Measurements from ENCODE around the gene CTNNA2. TPM values are rescaled to one million over a fixed set of nuclear protein-coding genes. Genes with fewer than 3 reads are reported as not detected.

CTNNA2 gene
- total RNA-seq, 1 experiment from 2014 or later, result not detected

DNA sequence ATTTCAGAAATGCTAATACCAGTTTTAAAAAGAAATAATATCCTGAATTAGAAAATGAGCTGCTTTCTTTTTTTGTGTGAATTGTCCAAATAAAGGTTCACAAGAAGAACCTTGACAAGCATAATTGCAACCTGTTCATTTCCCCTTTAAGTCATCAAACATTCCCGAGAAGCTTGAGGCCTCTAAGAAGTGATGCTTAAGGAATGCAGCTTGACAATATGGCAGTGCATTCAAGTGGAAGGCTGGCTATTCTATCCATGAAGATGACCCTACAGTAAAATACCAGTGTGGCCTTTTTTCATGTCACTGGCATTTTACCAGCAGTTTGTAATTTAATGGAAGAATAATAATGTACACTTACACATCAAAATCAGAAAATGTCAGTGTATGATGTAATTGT, 216.7 kb downstream of the CTNNA2 start:
- Histone ChIP-seq H3K9me3 (ENCODE audit: insufficient read depth, low read depth) (no peaks in the 10 kb centered on the region), H2AFZ (no peak overlapping the region), H3K4me3 (no peak overlapping the region), H3K27ac (no peak overlapping the region), H3F3A (ENCODE audit: insufficient read depth, low read depth) (no peaks in the 10 kb centered on the region), H3K4me2 (no peak overlapping the region), H3K9me2 (ENCODE audit: insufficient read depth) (no peaks in the 10 kb centered on the region), H3K36me3 (ENCODE audit: low read depth) (no peaks in the 10 kb centered on the region), H4K20me1 (ENCODE audit: insufficient read depth) (no peaks in the 10 kb centered on the region), H3K4me1 (replicated peaks; ENCODE audit: insufficient read depth) (no peaks in the 10 kb centered on the region), H3K79me2 (ENCODE audit: low read depth) (no peaks in the 10 kb centered on the region), H3K27me3 (ENCODE audit: insufficient read depth, low read depth) (no peaks in the 10 kb centered on the region)
- POLR2A ChIA-PET (ENCODE audit: unreplicated experiment), result no interaction called here
- intact Hi-C loops (cut with micrococcal nuclease; ENCODE audit: unreplicated experiment), result no loop called here
- CTCF ChIA-PET, result no interaction called here
- no peak for DNase-seq
- BruUV-seq (replicated peaks), result no TSS peak
- no peak for TF ChIP-seq EZH2 (IDR thresholded peaks at IDR 0.05; ENCODE audit: low read depth)
- TF ChIP-seq, protein P1, sequence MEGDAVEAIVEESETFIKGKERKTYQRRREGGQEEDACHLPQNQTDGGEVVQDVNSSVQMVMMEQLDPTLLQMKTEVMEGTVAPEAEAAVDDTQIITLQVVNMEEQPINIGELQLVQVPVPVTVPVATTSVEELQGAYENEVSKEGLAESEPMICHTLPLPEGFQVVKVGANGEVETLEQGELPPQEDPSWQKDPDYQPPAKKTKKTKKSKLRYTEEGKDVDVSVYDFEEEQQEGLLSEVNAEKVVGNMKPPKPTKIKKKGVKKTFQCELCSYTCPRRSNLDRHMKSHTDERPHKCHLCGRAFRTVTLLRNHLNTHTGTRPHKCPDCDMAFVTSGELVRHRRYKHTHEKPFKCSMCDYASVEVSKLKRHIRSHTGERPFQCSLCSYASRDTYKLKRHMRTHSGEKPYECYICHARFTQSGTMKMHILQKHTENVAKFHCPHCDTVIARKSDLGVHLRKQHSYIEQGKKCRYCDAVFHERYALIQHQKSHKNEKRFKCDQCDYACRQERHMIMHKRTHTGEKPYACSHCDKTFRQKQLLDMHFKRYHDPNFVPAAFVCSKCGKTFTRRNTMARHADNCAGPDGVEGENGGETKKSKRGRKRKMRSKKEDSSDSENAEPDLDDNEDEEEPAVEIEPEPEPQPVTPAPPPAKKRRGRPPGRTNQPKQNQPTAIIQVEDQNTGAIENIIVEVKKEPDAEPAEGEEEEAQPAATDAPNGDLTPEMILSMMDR (conservative IDR thresholded peaks at IDR 0.05), result no peak

GRCh38 chr2:79734518-79734917, 221.7 kb downstream of the CTNNA2 start:
- Histone ChIP-seq H3K4me3 (no peak overlapping the region), H2AFZ (no peak overlapping the region), H3F3A (ENCODE audit: insufficient read depth, low read depth) (no peaks in the 10 kb centered on the region), H4K20me1 (ENCODE audit: insufficient read depth) (no peaks in the 10 kb centered on the region), H3K79me2 (ENCODE audit: low read depth) (no peaks in the 10 kb centered on the region), H3K27me3 (ENCODE audit: insufficient read depth, low read depth) (no peaks in the 10 kb centered on the region), H3K4me1 (replicated peaks; ENCODE audit: insufficient read depth) (no peaks in the 10 kb centered on the region), H3K9me3 (ENCODE audit: insufficient read depth, low read depth) (no peaks in the 10 kb centered on the region), H3K9me2 (ENCODE audit: insufficient read depth) (no peaks in the 10 kb centered on the region), H3K27ac (no peak overlapping the region), H3K4me2 (no peak overlapping the region), H3K36me3 (ENCODE audit: low read depth) (no peaks in the 10 kb centered on the region)
- DNase-seq, result no peak
- intact Hi-C loops (cut with micrococcal nuclease; ENCODE audit: unreplicated experiment), result no loop called here
- ChIA-PET CTCF (no interaction called here), POLR2A (ENCODE audit: unreplicated experiment) (no interaction called here)
- BruUV-seq (replicated peaks), result no TSS peak
- TF ChIP-seq, protein P1 (conservative IDR thresholded peaks at IDR 0.05), result no peak

- no peaks in the 10 kb centered on the region for H3K9me2 ChIP-seq (ENCODE audit: insufficient read depth)
These were observed 228.1 kb downstream of the CTNNA2 start for GRCh38 chr2:79740879-79741443.

More at GRCh38 chr2:79740879-79741443, 228.1 kb downstream of the CTNNA2 start:
- POLR2A ChIA-PET (ENCODE audit: unreplicated experiment), result no interaction called here
- Histone ChIP-seq H3K79me2 (ENCODE audit: low read depth) (no peaks in the 10 kb centered on the region), H3K27me3 (ENCODE audit: insufficient read depth, low read depth) (no peaks in the 10 kb centered on the region; the same call in 1 of the 2 replicates), H2AFZ (no peak overlapping the region), H3K4me1 (replicated peaks; ENCODE audit: insufficient read depth) (no peaks in the 10 kb centered on the region), H4K20me1 (ENCODE audit: insufficient read depth) (no peaks in the 10 kb centered on the region), H3K4me2 (no peak overlapping the region), H3K4me3 (no peak overlapping the region), H3K9me3 (ENCODE audit: insufficient read depth, low read depth) (no peaks in the 10 kb centered on the region), H3K27ac (no peak overlapping the region), H3K36me3 (ENCODE audit: low read depth) (no peaks in the 10 kb centered on the region), H3F3A (ENCODE audit: insufficient read depth, low read depth) (no peaks in the 10 kb centered on the region)
- intact Hi-C loops (cut with micrococcal nuclease; ENCODE audit: unreplicated experiment), result no loop called here
- TF ChIP-seq EZH2 (IDR thresholded peaks at IDR 0.05; ENCODE audit: low read depth), result no peak
- TF ChIP-seq, protein P1 (conservative IDR thresholded peaks at IDR 0.05), result no peak
- CTCF ChIA-PET, result no interaction called here
- no peak for DNase-seq
- BruUV-seq (replicated peaks), result no TSS peak

Data from PC-9 (cell line).